Body of pancreas (tissue), 4 donors: ENCODE results near the gene NANOS3.

ENCODE experiments used
- POLR2A ChIP-seq, 3 donors: fragments of 450-650 bp; IDR thresholded peaks; one replicate each; pipeline ENCODE4 v1.6.1; 2016; ENCODE audit warnings: antibody characterized with exemption in 3 of 3, mild to moderate bottlenecking in 2 of 3
- TF ChIP-seq, protein P1 (sequence below), 7 experiments: fragments of 450-650 bp in 4 of 7; fragments of 200-600 bp in 3 of 7; sonication (generic) in 3 of 7; IDR thresholded peaks; one replicate each; pipeline ENCODE4 v1.5.1; 2016 to 2019; ENCODE audit warnings: antibody characterized with exemption in 7 of 7

DNA sequence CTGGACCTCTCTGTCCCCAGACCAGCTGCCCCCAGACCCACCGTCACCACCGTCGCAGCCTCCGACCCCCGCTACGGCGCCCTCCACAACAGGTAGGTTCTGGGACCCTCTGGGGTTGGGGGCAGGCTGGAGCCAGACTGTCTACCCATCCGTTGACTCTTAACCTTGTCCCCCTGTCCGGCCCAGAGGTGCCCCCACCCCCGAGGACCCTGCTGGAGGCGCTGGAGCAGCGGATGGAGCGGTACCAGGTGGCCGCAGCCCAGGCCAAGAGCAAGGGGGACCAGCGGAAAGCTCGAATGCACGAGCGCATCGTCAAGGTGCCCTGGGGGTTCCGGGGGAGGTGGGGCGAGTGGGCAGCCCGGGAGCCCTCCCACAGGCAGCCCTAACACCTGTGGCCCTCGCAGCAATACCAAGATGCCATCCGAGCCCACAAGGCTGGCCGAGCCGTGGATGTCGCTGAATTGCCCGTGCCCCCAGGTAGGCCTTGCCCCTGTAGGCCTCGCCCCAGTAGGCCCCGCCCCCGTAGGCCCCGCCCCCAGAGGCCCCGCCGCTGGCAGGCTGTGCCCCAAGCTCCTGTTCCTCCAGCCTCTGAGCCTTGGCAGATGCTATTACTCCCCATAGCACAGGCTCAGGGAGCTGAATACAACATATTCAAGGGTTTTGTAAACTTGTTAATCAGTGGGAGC is 41.9 kb downstream of the NANOS3 start:
- TF ChIP-seq, protein P1, sequence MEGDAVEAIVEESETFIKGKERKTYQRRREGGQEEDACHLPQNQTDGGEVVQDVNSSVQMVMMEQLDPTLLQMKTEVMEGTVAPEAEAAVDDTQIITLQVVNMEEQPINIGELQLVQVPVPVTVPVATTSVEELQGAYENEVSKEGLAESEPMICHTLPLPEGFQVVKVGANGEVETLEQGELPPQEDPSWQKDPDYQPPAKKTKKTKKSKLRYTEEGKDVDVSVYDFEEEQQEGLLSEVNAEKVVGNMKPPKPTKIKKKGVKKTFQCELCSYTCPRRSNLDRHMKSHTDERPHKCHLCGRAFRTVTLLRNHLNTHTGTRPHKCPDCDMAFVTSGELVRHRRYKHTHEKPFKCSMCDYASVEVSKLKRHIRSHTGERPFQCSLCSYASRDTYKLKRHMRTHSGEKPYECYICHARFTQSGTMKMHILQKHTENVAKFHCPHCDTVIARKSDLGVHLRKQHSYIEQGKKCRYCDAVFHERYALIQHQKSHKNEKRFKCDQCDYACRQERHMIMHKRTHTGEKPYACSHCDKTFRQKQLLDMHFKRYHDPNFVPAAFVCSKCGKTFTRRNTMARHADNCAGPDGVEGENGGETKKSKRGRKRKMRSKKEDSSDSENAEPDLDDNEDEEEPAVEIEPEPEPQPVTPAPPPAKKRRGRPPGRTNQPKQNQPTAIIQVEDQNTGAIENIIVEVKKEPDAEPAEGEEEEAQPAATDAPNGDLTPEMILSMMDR (IDR thresholded peaks at IDR 0.05): no peak
- no peak for TF ChIP-seq POLR2A (IDR thresholded peaks at IDR 0.05)
